ENCODE data around the gene MCU. TPM values are rescaled to one million over a fixed set of nuclear protein-coding genes. Genes with fewer than 3 reads are reported as not detected.

Gene MCU
- total and polyA plus RNA-seq, 2 of the 4 experiments (the other 2 are of a cell fraction): 36.2 to 36.7 TPM

- TF ChIP-seq MAFK (IDR thresholded peaks at IDR 0.05; ENCODE audit: low read depth, low read length) (no peak), POLR2A (IDR thresholded peaks at IDR 0.05; ENCODE audit: low read depth, low read length) (no peak), SMC3 (IDR thresholded peaks at IDR 0.05; ENCODE audit: low read depth, low read length) (no peak), CEBPB (IDR thresholded peaks at IDR 0.05; ENCODE audit: low read depth, low read length) (no peak)
Observed at GRCh38 chr10:72642318-72642717, 49.6 kb upstream of the MCU start (continued).

GRCh38 chr10:72645263-72645858 lies 46.6 kb upstream of the MCU start:
- POLR2A ChIA-PET (ENCODE audit: unreplicated experiment): interaction anchor here (0.6 kb wide), 1 partner anchor 220 kb away, joined by 5 read pairs; no protein-coding TSS in a partner anchor
- H2BK5ac ChIP-seq (ENCODE audit: low read depth, low read length, poor library complexity, severe bottlenecking): no peak overlapping the region
- in situ Hi-C loops (cut with MboI; ENCODE audit: low sequenced_read_pairs) (no loop called here), intact Hi-C loops (cut with micrococcal nuclease) (no loop called here), dilution Hi-C loops (cut with HindIII; ENCODE audit: low sequenced_read_pairs, unreplicated experiment) (no loop called here)
- no TSS peak for BruUV-seq (replicated peaks)
- no peak overlapping the region for H4K8ac ChIP-seq (ENCODE audit: low read depth in 2 of 2, low read length in 2 of 2)
- H3K36me3 ChIP-seq (ENCODE audit: control insufficient read depth, insufficient read depth, low read length): no peaks in the 10 kb centered on the region
- H3K79me1 ChIP-seq (ENCODE audit: low read depth in 1 of 2, low read length in 2 of 2): no peaks in the 10 kb centered on the region
- H4K5ac ChIP-seq (ENCODE audit: low read depth, low read length): no peak overlapping the region
- no peak overlapping the region for H2BK15ac ChIP-seq (ENCODE audit: low read depth, low read length)
- H3K4ac ChIP-seq (ENCODE audit: low read depth, low read length): no peak overlapping the region
- no peak overlapping the region for H3K9ac ChIP-seq (ENCODE audit: low read depth, low read length)
- no CpG with 5 or more reads among the region's 2 CpGs for WGBS, 2 experiments (ENCODE audit: extremely low coverage in 2 of 2, insufficient read length in 1 of 2)
- DNase-seq (no peak), ATAC-seq (ENCODE audit: low read depth) (no peak)
- no peak overlapping the region for H3K4me3 ChIP-seq (ENCODE audit: insufficient read depth, low read depth, low read length)
- H3K27me3 ChIP-seq (ENCODE audit: control insufficient read depth, insufficient read depth, low read length): peaks cover 5% of the 10 kb centered on the region
- no peak overlapping the region for H3K27ac ChIP-seq (ENCODE audit: insufficient read depth, low read length)
- no peak overlapping the region for H2BK120ac ChIP-seq (ENCODE audit: low read depth, low read length)
- H3K9me1 ChIP-seq (ENCODE audit: insufficient read depth, low read length): no peaks in the 10 kb centered on the region
- no peak overlapping the region for H3K14ac ChIP-seq (replicated peaks; ENCODE audit: low read depth, low read length)
- no peaks in the 10 kb centered on the region for H3K4me1 ChIP-seq (ENCODE audit: control insufficient read depth, insufficient read depth, low read length)
- H2AK5ac ChIP-seq (ENCODE audit: low read depth, low read length): no peak overlapping the region
- H2AFZ ChIP-seq (replicated peaks; ENCODE audit: low read length, poor library complexity): no peak overlapping the region
- H4K20me1 ChIP-seq (ENCODE audit: insufficient read depth, low read length): no peaks in the 10 kb centered on the region
- H3K56ac ChIP-seq (ENCODE audit: extremely low read depth, insufficient read depth, low read length): no peak overlapping the region
- no peak overlapping the region for H3K18ac ChIP-seq (ENCODE audit: low read depth, low read length)
- H2AK9ac ChIP-seq (replicated peaks; ENCODE audit: low read depth, low read length, poor library complexity): no peak overlapping the region
- H3K23ac ChIP-seq (ENCODE audit: low read depth, low read length): no peak overlapping the region
- CTCF ChIA-PET: interaction anchor here (1.2 kb wide), 1 partner anchor 8 kb away, joined by 3 read pairs; no protein-coding TSS in a partner anchor
- H4K91ac ChIP-seq (ENCODE audit: insufficient read depth, low read depth, low read length): no peak overlapping the region
- no peak overlapping the region for H3K4me2 ChIP-seq (ENCODE audit: low read depth, low read length)
- no peaks in the 10 kb centered on the region for H3K9me3 ChIP-seq (ENCODE audit: control insufficient read depth, insufficient read depth, low read length)
- H2BK20ac ChIP-seq (ENCODE audit: low read depth, low read length): no peak overlapping the region
- TF ChIP-seq MAZ (IDR thresholded peaks at IDR 0.05; ENCODE audit: borderline replicate concordance, low read depth, low read length) (no peak), RAD21 (IDR thresholded peaks at IDR 0.05; ENCODE audit: low read length) (no peak), RFX5 (IDR thresholded peaks at IDR 0.05; ENCODE audit: low read depth, low read length) (no peak), CEBPB (IDR thresholded peaks at IDR 0.05; ENCODE audit: low read depth, low read length) (no peak), ELK1 (IDR thresholded peaks at IDR 0.05; ENCODE audit: borderline replicate concordance, low read depth, low read length) (no peak), NFE2L2 (IDR thresholded peaks at IDR 0.05; ENCODE audit: low read depth, low read length) (no peak), MAFK (IDR thresholded peaks at IDR 0.05; ENCODE audit: low read depth, low read length) (no peak), BHLHE40 (IDR thresholded peaks at IDR 0.05; ENCODE audit: low read depth, low read length) (no peak), RCOR1 (IDR thresholded peaks at IDR 0.05; ENCODE audit: insufficient replicate concordance, low read length) (no peak), USF2 (IDR thresholded peaks at IDR 0.05; ENCODE audit: low read depth, low read length) (no peak), POLR2A (IDR thresholded peaks at IDR 0.05; ENCODE audit: low read depth, low read length) (no peak), CHD1 (IDR thresholded peaks at IDR 0.05; ENCODE audit: low read depth, low read length) (no peak), MXI1 (IDR thresholded peaks at IDR 0.05; ENCODE audit: borderline replicate concordance, low read depth, low read length) (no peak), FOS (IDR thresholded peaks at IDR 0.05; ENCODE audit: low read depth, low read length) (no peak)

Data from IMR-90 (cell line).